ENCODE measurements around the gene HDDC3. TPM values are rescaled to one million over a fixed set of nuclear protein-coding genes. Genes with fewer than 3 reads are reported as not detected.

HDDC3 gene
- total and polyA plus RNA-seq, 2 donors (not counting 3 experiments of a cell fraction or from before 2014, with no cell fraction given), result 16.0 to 20.2 TPM

GRCh38 chr15:90955624-90956273 is 23.4 kb upstream of the HDDC3 start:
- ChIA-PET POLR2A (interaction anchor here (0.5 kb wide), 1 partner anchor 57 kb away, joined by 4 read pairs; no protein-coding TSS in a partner anchor), CTCF (interaction anchor here (1.0 to 6.9 kb wide), 31 partner anchors 8 to 317 kb away, joined by 3 to 155 read pairs (median 10); partner anchors contain the start of genes HDDC3, PRC1, UNC45A and VPS33B)
- no TSS peak for BruUV-seq (replicated peaks)
- peak overlapping the region; percentile 96 for H3K27ac ChIP-seq (ENCODE audit: insufficient read depth, low read depth, low read length)
- peak overlapping the region; percentile 82 for H3K4me2 ChIP-seq (ENCODE audit: insufficient read depth, low read length)
- H3K79me2 ChIP-seq (ENCODE audit: control insufficient read depth, insufficient read depth, low read length), result peaks cover 3% of the 10 kb centered on the region
- H4K20me1 ChIP-seq (replicated peaks; ENCODE audit: control insufficient read depth, extremely low read depth, insufficient read depth, low read length), result no peaks in the 10 kb centered on the region
- H3K9me3 ChIP-seq (replicated peaks; ENCODE audit: control insufficient read depth, insufficient read depth, low read length), result no peaks in the 10 kb centered on the region
- no peak overlapping the region for H2AFZ ChIP-seq (ENCODE audit: low read depth, low read length)
- H3K36me3 ChIP-seq (ENCODE audit: control insufficient read depth in 2 of 2, extremely low read depth in 1 of 2, insufficient read depth in 2 of 2, low read length in 2 of 2), result peaks cover 8 to 24% of the 10 kb centered on the region in 2 experiments
- peak overlapping the region; percentile 95 for H3K9ac ChIP-seq (replicated peaks; ENCODE audit: extremely low read depth, insufficient read depth, low read length)
- peak overlapping the region in 1 of 3 experiments; percentile 67 for H3K4me3 ChIP-seq (replicated peaks in 1 of 3; ENCODE audit: insufficient read depth in 1 of 3, low read depth in 1 of 3, low read length in 3 of 3)
- DNase-seq (ENCODE audit: low read depth, low spot score), result no peak
- intact Hi-C loops (cut with micrococcal nuclease) (loop anchor here (1.0 to 2.0 kb wide), 4 partner anchors 23 to 94 kb away; partner anchors contain the start of genes HDDC3, PRC1 and VPS33B), dilution Hi-C loops (cut with MboI; ENCODE audit: extremely low pct_ligation_motif_present, low sequenced_read_pairs) (no loop called here)
- H3K4me1 ChIP-seq (ENCODE audit: control insufficient read depth, extremely low read depth, insufficient read depth, low read length), result peaks cover 13% of the 10 kb centered on the region
- FAIRE-seq, result peak; percentile 66
- H3K9me1 ChIP-seq (replicated peaks; ENCODE audit: control insufficient read depth, extremely low read depth, insufficient read depth, low read length), result no peaks in the 10 kb centered on the region
- no peaks in the 10 kb centered on the region for H3K27me3 ChIP-seq (ENCODE audit: control insufficient read depth in 2 of 2, insufficient read depth in 2 of 2, low read length in 2 of 2)
- TF ChIP-seq GATA2 (IDR thresholded peaks at IDR 0.05; ENCODE audit: insufficient read depth, insufficient read length, low read depth, low read length), result no peak
- TF ChIP-seq, protein P1, sequence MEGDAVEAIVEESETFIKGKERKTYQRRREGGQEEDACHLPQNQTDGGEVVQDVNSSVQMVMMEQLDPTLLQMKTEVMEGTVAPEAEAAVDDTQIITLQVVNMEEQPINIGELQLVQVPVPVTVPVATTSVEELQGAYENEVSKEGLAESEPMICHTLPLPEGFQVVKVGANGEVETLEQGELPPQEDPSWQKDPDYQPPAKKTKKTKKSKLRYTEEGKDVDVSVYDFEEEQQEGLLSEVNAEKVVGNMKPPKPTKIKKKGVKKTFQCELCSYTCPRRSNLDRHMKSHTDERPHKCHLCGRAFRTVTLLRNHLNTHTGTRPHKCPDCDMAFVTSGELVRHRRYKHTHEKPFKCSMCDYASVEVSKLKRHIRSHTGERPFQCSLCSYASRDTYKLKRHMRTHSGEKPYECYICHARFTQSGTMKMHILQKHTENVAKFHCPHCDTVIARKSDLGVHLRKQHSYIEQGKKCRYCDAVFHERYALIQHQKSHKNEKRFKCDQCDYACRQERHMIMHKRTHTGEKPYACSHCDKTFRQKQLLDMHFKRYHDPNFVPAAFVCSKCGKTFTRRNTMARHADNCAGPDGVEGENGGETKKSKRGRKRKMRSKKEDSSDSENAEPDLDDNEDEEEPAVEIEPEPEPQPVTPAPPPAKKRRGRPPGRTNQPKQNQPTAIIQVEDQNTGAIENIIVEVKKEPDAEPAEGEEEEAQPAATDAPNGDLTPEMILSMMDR (IDR thresholded peaks at IDR 0.05; ENCODE audit: extremely low read depth in 1 of 2, insufficient read depth in 1 of 2, low read depth in 1 of 2, low read length in 2 of 2), result no peak
- no peak for TF ChIP-seq JUN (IDR thresholded peaks at IDR 0.05; ENCODE audit: borderline replicate concordance, insufficient read depth, insufficient read length, low read depth)
- TF ChIP-seq POLR2AphosphoS5 (IDR thresholded peaks at IDR 0.05; ENCODE audit: insufficient read depth, low read depth, low read length), result no peak
- TF ChIP-seq POLR2A (IDR thresholded peaks at IDR 0.05; ENCODE audit: low read depth, low read length), result no peak
- TF ChIP-seq MYC (IDR thresholded peaks at IDR 0.05; ENCODE audit: low read depth, low read length), result no peak
- TF ChIP-seq FOS (IDR thresholded peaks at IDR 0.05; ENCODE audit: borderline replicate concordance, insufficient read depth, low read length), result no peak
- no peak for TF ChIP-seq EZH2 (IDR thresholded peaks at IDR 0.05; ENCODE audit: borderline replicate concordance, low read depth, low read length, severe bottlenecking)
- no peak for TF ChIP-seq MAX (IDR thresholded peaks at IDR 0.05; ENCODE audit: insufficient read depth, insufficient read length)
